Gastroesophageal sphincter (tissue), 4 donors: ENCODE data around the gene TRAF2. TPM values are rescaled to one million over a fixed set of nuclear protein-coding genes. Genes with fewer than 3 reads are reported as not detected.

ENCODE experiments used
- ATAC-seq: fragments of 150-250 bp; one replicate; pipeline ENCODE4 v1.9.1; 2016; ENCODE audit warnings: mild to moderate bottlenecking, moderate library complexity
- H3K27ac ChIP-seq, 4 donors: fragments of 200-600 bp; sonication (generic) in 3 of 4; 1 replicate in 3 of 4; 2 replicates in 1 of 4; pipeline ENCODE4 v1.5.1; 2016 to 2019
- H3K27me3 ChIP-seq: fragments of 200-600 bp; sonication (generic); one replicate; pipeline ENCODE4 v1.5.1; 2019
- H3K36me3 ChIP-seq, 2 donors: fragments of 200-600 bp; sonication (generic); one replicate each; pipeline ENCODE4 v1.5.1; 2019; ENCODE audit warnings: control low read depth in 1 of 2
- H3K4me1 ChIP-seq, 3 donors: fragments of 200-600 bp; sonication (generic); 1 replicate in 2 of 3; 2 replicates in 1 of 3; pipeline ENCODE4 v1.5.1; 2016 to 2019; ENCODE audit warnings: control low read depth in 2 of 3
- H3K4me3 ChIP-seq, 2 donors: fragments of 200-600 bp; sonication (generic); one replicate each; pipeline ENCODE4 v1.5.1; 2019; ENCODE audit warnings: mild to moderate bottlenecking in 1 of 2, moderate library complexity in 1 of 2
- H3K9me3 ChIP-seq, 3 donors: fragments of 200-600 bp; sonication (generic); one replicate each; pipeline ENCODE4 v1.5.1; 2017 to 2019; ENCODE audit warnings: control low read depth in 2 of 3
- EP300 ChIP-seq: sonication (generic); formaldehyde crosslinking; IDR thresholded peaks from one replicate; pipeline ENCODE4 v1.6.1; 2017; ENCODE audit warnings: antibody characterized with exemption, mild to moderate bottlenecking
- POLR2A ChIP-seq, 2 donors: fragments of 450-650 bp; IDR thresholded peaks; one replicate each; pipeline ENCODE4 v1.6.1; 2017; ENCODE audit warnings: antibody characterized with exemption in 2 of 2, mild to moderate bottlenecking in 2 of 2, moderate library complexity in 1 of 2
- POLR2AphosphoS5 ChIP-seq: sonication (generic); formaldehyde crosslinking; IDR thresholded peaks from one replicate; pipeline ENCODE4 v1.6.1; 2017; ENCODE audit warnings: antibody characterized with exemption
- WGBS, 2 donors: methylation state at CpG; one replicate each; pipeline ENCODE4 v1.1.5; 2018; ENCODE audit warnings: low coverage in 1 of 2; 5-methylcytosine and 5-hydroxymethylcytosine counted together
- total RNA-seq, 4 donors: library from RNA; depleted of rRNA; stranded (reverse); fragments of >200 nt; gene quantifications; one replicate each; pipeline ENCODE4 v1.1.0, GENCODE V29; 2016
- TF ChIP-seq, protein P1 (sequence below), 4 experiments: fragments of 200-600 bp in 2 of 4; fragments of 450-650 bp in 2 of 4; sonication (generic) in 1 of 4; IDR thresholded peaks; one replicate each; pipeline ENCODE4 v1.5.1; 2017 to 2019; ENCODE audit warnings: antibody characterized with exemption in 4 of 4, mild to moderate bottlenecking in 2 of 4, moderate library complexity in 2 of 4

TRAF2 gene
- total RNA-seq, 4 donors from 2014 or later = 3.8 to 17.1 (median 11.1) TPM

DNA sequence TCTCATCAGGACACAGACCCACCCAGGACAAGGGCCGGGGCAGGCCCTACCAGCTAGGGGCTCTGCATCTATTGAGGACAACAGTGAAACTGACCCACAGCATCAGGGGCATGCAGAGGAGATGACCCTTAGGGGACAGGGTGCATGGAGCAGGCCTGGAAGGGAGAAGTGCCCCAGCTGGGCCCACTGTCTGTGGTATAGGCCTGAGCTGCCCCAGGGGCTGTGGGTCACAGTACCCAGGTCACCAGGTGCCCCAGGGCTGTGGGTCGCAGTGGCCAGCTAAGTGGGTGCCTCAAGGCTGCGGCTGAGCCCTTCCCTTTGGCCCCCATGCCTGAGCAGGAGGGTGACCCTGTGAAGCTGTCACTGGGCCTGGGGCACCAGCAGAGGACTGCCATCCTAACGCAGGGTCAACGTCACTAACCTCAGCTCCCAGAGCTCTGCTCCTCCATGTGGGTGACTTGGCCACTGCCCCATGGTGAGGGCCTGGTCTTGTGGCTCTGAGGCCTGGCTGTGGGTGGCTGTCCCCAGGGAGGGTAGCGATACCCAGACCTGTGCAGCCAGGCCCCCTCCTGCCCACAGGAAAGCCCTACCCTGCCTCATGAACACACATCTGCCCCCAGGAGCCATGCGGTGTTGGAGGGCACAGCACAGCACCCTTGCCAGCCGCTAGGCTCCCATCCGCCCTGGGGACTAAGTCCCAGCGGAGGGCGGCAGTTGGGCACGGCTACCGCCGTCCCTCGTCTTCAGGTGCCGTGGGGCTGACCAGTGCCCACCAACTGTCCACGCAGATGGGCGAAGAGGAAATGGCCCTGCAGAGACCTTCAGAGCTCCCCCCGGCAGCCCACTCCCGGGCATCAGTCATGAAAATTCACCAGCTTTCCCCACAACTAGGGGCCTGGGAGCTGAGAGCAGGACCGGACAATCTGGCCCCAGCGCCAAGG, 25.1 kb upstream of the TRAF2 start:
- Histone ChIP-seq H3K36me3 (peaks cover 0 to 49% of the 10 kb centered on the region in 2 donors), H3K27me3 (no peaks in the 10 kb centered on the region), H3K9me3 (no peaks in the 10 kb centered on the region), H3K4me3 (no peak overlapping the region), H3K27ac (no peak overlapping the region), H3K4me1 (peaks cover 3 to 37% (median 11%) of the 10 kb centered on the region in 3 donors)
- TF ChIP-seq POLR2AphosphoS5 (no peak), POLR2A (IDR thresholded peaks at IDR 0.05) (no peak), EP300 (no peak)
- TF ChIP-seq, protein P1, sequence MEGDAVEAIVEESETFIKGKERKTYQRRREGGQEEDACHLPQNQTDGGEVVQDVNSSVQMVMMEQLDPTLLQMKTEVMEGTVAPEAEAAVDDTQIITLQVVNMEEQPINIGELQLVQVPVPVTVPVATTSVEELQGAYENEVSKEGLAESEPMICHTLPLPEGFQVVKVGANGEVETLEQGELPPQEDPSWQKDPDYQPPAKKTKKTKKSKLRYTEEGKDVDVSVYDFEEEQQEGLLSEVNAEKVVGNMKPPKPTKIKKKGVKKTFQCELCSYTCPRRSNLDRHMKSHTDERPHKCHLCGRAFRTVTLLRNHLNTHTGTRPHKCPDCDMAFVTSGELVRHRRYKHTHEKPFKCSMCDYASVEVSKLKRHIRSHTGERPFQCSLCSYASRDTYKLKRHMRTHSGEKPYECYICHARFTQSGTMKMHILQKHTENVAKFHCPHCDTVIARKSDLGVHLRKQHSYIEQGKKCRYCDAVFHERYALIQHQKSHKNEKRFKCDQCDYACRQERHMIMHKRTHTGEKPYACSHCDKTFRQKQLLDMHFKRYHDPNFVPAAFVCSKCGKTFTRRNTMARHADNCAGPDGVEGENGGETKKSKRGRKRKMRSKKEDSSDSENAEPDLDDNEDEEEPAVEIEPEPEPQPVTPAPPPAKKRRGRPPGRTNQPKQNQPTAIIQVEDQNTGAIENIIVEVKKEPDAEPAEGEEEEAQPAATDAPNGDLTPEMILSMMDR (IDR thresholded peaks at IDR 0.05) = no peak
- no peak for ATAC-seq
- WGBS, 2 donors = no CpG with 5 or more reads among the region's 22 CpGs

DNA sequence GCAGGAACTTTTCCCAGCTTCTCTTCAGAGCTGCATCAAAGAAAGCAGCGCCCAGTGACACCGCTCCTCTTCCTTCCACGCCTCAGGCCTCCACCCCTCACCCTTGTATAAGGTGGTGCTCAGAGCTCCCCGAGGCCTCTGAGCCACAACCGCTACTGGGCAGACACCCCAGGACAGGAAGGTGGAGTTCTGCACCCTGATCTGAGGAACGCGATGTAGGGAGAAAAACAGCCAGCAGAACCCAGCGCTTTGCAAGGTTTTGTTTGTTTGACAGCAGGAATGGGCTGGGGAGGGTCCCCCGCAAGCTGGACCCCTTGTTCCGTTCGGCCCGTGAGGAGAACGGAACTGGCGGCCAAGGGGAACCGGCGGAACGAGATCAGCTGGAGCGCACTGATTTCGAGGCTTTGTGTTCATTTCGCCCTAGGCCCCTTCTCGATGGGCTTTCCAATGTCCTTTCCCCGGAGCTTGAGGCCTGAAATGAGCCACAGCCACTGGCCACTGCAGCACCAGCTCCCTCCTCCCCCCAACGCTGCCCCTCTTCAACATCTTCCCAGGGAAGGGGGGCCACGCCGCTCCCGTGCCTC, 24.4 kb upstream of the TRAF2 start:
- no peak for ATAC-seq
- Histone ChIP-seq H3K27ac (no peak overlapping the region), H3K36me3 (peaks cover 0 to 49% of the 10 kb centered on the region in 2 donors), H3K4me1 (peaks cover 3 to 40% (median 13%) of the 10 kb centered on the region in 3 donors), H3K4me3 (no peak overlapping the region), H3K9me3 (no peaks in the 10 kb centered on the region), H3K27me3 (no peaks in the 10 kb centered on the region)
- no peak for TF ChIP-seq POLR2A (IDR thresholded peaks at IDR 0.05)
- TF ChIP-seq, protein P1 (IDR thresholded peaks at IDR 0.05) = no peak
- TF ChIP-seq POLR2AphosphoS5 = no peak
- TF ChIP-seq EP300 = no peak
- 90% methylated on average over 8 of the region's 26 CpGs; no CpG with 5 or more reads in 1 of the 2 donors for WGBS, 2 donors

DNA sequence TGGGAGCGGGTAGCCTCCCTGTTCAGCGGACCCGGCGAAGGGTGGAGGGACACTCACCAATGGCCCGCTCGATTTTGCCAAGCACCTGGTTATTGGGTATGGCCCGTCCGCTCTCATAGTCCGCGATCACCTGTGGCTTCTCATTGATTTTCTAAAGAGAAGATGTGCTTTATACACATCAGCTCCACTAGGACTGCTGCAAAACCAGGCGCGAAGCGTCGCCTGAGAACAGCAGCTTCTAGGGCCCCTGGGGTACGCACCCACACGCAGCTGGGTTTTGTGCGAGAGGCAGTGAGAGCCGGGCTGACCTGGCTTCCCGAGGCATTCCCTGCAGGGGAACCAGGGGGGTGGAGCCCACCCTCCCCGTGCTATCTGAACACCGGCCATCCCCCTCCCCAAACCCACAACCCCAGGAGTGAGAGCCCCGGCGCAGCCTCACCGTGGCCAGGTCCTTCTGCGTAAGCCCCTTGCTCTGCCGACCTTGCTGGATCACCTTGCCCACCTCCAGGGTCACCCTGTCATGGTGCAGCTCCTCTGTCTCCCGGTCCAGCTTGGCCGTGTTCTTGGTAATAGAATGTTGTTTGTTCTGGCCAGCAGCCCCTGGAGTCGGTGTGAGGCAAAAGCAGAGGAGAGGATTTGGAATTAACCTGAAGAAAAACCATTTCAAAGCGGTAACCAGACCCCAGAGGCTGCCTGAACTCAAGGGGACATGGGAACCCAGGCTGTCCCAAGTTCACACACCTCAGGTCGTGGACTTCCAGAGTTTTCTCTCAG, 23.3 kb upstream of the TRAF2 start:
- H3K27ac ChIP-seq = no peak overlapping the region
- H3K4me3 ChIP-seq = no peak overlapping the region
- TF ChIP-seq POLR2AphosphoS5 (no peak), EP300 (no peak), POLR2A (IDR thresholded peaks at IDR 0.05) (no peak)
- TF ChIP-seq, protein P1 (IDR thresholded peaks at IDR 0.05) = no peak
- ATAC-seq = no peak
- peaks cover 0 to 49% of the 10 kb centered on the region in 2 donors for H3K36me3 ChIP-seq
- 91 to 100% methylated on average over 4 to 9 of the region's 31 CpGs for WGBS, 2 donors
- peaks cover 3 to 46% (median 15%) of the 10 kb centered on the region in 3 donors for H3K4me1 ChIP-seq
- H3K27me3 ChIP-seq = no peaks in the 10 kb centered on the region
- H3K9me3 ChIP-seq = no peaks in the 10 kb centered on the region

DNA sequence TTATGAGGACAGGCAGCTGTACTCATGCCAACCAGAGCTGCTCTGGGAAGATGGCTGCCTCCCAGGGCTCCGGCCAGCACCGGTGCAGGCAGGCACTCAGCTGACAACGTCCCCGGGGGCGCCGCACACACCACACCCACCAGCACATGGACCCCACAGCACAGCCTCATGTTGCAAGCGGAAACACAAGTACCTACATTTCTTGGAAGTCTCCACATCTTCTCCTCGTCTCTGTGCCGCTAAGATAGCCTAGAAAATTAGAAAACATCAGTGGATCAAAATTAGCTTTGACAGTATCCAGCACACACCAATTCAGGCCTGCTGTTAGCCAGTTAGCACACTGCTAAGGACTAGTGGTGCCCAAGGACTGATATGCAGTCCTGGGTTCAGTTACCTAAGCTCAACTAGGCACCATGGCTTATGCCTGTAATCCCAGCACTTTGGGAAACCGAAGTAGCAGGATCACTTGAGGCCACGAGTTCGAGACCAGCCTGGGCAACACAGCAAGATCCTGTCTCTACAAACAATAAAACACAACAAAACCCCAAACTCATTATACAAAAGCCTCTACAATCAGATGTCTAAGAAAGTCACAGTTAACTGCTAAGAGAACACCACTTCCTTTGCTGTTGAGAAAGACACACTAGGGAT, 22.6 kb upstream of the TRAF2 start:
- Histone ChIP-seq H3K9me3 (no peaks in the 10 kb centered on the region), H3K4me3 (no peak overlapping the region), H3K36me3 (peaks cover 0 to 49% of the 10 kb centered on the region in 2 donors), H3K27ac (no peak overlapping the region), H3K27me3 (no peaks in the 10 kb centered on the region), H3K4me1 (peaks cover 3 to 43% (median 15%) of the 10 kb centered on the region in 3 donors)
- TF ChIP-seq EP300 (no peak), POLR2A (IDR thresholded peaks at IDR 0.05) (no peak), POLR2AphosphoS5 (no peak)
- TF ChIP-seq, protein P1 (IDR thresholded peaks at IDR 0.05) = no peak
- ATAC-seq = no peak
- WGBS, 2 donors = 80 to 96% methylated on average over 3 to 4 of the region's 12 CpGs
